HG02938 (cell line): Measurements from ENCODE around the gene MYO1F.
"Not testable (repeated sequence)": the region's sequence is repeated elsewhere in the genome, so short reads cannot be mapped to it uniquely, and the experiment has no call there.

Source experiments
- ATAC-seq: cut with Tn5 transposase; IDR thresholded peaks from one replicate; pipeline ENCODE4 v1.9.1; 2021; ENCODE audit warnings: mild to moderate bottlenecking, moderate library complexity; ENCODE audit not compliant: unreplicated experiment

The MYO1F gene

DNA sequence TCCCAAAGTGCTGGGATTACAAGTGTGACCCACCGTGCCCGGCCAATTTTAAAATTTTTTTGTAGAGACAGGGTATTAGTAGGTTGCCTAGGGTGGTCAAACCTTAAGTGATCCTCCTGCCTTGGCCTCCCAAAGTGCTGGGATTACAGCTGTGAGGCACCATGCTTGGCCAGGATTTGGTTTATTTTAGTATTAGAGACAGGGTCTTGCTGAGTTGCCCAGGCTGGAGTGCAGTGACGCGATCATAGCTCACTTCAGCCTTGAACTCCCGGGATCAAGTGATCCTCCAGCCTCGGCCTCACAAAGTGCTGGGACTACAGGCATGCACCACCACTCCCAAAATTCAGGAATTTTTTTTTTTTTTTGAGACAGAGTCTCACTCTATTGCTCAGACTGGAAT is 57.9 kb downstream of the MYO1F start:
- ATAC-seq, result no peak

DNA sequence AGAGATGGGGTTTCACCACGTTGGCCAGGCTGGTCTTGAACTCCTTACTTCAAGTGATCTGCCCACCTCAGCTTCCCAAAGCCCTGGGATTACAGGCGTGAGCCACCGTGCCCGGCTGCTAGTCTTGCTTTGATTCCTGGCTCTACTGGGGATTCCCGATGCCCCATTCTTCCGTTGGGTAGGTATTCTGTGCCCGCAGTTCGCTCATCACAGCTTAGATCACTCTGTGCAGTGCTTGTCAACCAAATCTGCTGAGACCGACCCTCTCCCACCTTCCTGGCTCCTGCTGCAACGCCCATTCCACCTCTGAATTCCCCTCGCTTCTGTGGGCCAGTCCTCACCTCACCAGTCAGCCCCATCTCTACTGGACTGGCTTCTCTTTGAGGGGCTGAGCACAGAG is 58.7 kb downstream of the MYO1F start:
- no peak for ATAC-seq

DNA sequence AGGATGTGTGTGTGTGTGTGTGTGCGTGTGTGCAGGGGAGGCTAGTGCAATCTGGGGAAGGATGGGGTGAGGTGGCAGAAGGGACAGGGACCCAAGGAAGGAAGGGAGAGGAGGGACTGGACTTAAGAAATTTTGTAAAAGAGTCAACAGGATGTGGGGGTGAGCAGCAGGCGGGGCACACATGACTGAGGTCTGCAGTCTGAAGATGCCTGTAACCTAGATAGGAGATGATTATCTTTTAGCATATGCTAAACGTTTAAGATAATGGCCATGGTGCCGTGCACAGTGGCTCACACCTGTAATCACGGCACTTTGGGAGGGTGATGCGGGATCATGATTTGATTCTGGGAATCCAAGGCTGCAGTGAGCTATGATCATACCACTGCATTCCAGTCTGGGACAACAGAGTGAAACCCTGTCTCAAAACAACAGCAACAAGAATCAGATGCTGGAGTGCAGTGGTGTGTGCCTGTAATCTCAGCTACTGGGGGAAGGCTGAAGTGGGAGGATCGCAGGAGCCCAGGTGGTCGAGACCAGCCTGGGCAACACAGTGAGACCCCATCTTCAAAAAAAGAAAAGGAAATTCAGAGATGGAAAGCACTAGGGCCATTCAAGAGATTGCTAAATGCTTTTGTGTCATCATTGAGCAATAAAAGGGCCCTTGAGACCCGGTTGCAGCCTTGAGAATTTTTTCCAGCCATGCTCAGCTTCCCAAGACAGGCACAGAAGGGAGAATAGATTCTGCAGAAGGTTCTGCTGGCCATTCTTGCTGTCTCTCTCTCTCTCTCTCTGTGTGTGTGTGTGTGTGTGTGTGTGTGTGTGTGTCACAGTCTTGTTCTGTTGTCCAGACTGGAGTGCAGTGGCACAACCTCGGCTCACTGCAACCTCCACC is 59.4 kb downstream of the MYO1F start:
- no peak for ATAC-seq

DNA sequence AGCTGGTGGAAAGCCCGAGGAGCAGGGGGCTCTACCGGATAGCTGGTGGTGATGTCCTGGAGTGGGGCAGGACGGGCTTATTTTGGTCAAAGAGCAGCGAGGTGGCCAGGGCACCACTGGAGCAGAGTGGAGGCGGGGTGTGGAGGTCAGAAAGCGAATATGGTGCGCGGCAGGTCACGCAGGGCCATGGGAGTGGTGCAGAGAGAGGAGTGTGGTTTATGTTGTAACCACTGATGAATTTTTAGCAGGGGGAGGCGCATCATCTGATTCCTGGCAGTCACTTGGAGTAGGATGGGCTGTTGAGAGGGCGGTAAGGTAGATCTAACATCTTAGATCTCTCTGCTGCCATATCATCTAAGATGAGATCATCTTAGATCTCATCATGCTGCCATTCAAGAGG is 61.9 kb downstream of the MYO1F start:
- no peak for ATAC-seq

DNA sequence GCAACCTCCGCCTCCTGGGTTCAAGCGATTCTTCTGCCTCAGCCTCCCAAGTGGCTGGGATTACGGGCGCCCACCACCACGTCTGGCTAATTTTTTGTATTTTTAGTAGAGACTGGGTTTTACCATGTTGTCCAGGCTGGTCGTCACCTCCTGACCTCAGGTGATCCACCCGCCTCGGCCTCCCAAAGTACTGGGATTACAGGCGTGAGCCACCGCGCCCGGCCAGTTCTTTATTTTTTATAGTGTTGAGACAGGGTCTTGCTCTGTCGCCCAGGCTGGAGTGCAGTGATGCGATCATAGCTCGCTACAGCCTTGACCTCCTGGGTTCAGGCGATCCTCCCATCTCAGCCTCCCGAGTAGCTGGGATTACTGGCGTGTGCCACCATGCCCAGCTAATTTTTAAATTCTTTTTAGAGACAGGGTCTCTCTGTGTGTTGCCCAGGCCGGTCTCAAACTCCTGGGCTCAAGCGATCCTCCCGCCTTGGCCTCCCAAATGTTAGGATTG is 62.7 kb downstream of the MYO1F start:
- ATAC-seq, result not testable (repeated sequence)

DNA sequence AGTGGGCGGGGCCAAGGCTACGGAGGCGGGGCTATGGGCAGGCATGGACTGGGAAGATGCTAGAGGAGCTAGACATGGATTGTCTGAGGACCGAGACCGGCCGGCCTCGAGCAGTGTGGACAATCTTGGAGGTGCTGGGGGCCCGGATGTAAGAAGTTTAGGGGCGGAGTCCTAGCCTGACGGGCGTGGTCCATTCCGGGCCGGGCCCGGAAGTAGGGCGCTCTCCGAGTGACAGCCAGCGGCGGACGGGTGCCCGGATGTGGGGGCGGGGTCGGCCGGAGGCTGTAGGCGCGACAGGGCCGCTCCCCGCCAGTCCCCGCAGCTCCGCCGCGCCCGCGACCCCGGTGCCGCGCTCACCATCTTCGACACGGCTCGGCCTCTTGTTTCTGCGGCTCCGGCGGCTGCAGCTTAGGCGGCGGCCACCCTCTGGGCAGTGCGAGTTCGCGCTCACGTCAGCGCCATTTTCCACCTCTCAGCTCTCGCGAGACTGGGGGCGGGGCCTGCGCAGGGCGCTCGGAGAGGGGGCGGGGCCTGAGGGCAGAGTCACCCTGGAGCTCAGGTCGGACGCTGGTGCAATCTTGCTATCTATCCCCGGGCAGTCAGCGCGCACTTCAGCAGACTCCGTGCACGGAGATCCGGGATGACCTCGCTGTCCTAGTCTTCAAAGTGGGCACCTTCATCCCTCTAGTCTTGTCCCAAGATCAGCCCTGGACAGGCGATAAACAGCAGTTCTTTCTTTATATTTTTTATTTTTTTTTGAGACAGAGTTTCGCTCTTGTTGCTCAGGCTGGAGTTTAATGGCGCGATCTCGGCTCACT is 63.3 kb downstream of the MYO1F start, which contains the start of gene ZNF414:
Gene ZNF414 (minus strand): TSS at position 481 of the 818 bp plus-strand sequence. CDS start 121 bp downstream, at position 360.
- ATAC-seq, result peak; percentile 83

DNA sequence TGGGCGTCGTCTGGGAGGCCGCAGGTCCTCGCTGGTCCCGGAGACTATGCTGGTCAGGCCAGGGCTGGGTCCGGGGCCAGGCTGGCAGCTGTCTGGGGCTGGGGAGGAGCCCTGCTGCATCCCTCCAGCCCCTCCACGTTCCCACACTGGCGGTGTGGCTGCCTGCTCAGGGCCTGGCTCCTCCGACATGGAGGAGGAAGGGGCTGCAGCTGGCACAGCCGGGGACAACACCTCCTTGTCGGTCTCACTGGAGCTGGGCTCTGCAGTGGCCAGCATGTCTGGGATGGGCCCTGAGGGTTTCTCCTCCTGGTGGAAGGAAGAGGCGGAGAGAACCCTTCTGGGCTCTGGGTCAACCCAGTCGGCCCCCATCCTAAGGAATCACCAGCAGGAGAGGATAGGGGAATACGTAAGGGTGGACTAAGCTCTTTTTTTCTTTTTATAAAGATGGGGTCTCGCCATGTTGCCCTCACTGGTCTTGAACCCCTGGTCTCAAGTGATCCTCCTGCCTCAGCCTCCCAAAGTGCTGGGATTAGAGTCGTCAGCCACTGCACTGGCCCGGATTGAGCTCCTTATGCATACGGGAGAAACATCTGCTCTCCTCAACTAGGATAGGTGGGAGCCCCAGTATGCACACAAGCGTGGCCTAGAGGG is 64.1 kb downstream of the MYO1F start:
- ATAC-seq, result no peak

DNA sequence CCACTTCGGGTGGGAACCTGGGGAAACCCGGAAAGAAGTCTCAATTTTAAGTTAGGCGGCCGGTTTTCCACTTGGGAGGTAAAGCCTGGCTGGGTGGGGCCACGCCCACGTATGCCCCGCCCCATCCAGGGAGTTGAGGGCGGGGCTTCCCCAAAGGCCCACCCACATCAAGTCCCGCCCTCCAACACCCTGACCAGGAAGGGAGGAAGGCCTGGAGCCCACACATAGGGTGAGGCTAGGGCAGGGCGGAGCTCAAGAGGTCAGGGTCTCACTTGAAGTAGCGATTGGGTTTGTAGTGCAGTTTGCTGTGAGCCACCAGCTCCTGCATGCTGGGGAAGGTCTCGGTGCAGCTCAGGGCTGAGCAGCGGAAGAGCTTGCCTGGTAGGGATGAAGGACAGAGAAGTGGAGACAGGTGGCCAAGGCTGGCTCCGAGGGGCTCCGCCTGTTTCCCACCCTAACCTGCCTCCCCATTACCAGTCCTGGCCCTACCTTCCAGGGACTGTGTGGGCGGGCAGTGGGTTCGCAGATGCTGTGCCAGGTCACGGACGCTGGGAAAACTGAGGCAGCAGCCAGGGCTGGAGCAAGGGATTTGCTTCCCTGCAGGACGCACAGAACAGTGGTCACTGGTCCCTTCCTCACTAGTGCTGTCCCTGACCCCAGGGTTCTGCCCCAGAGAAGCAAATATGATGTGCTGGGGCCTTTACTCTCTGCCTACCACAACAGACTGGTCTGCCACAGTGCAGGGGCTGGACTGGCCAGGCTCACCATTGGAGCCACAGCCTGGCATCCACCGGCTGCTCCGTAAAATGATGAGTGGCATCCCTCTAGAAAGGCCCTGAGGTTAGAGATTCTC is 64.9 kb downstream of the MYO1F start:
- no peak for ATAC-seq

DNA sequence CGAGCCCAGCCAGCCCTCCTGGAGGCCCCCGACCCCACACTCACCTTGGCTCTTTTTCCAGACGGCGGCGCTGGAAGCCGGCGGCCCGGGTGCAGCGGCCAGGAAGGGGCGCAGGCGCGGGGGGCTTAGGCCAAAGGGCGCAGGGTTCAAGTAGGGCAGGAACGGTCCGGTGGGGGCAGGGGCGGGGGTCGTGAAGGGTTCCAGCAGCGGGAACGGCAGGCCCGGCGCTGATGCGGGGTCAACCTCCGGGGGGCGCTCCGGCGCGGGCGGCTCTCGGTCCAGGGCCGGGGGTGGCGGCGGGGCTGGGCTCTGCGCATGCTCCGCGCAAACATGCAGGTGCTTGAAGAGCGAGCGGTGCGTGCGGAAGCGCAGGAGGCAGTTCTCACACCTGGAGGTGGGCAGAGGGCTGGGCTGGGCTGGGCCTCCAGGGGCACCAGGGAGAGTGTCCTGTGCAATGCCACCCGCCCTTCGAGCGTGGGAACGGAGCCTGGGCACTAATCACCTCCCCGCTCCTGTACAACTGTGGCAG is 65.6 kb downstream of the MYO1F start:
- no peak for ATAC-seq

DNA sequence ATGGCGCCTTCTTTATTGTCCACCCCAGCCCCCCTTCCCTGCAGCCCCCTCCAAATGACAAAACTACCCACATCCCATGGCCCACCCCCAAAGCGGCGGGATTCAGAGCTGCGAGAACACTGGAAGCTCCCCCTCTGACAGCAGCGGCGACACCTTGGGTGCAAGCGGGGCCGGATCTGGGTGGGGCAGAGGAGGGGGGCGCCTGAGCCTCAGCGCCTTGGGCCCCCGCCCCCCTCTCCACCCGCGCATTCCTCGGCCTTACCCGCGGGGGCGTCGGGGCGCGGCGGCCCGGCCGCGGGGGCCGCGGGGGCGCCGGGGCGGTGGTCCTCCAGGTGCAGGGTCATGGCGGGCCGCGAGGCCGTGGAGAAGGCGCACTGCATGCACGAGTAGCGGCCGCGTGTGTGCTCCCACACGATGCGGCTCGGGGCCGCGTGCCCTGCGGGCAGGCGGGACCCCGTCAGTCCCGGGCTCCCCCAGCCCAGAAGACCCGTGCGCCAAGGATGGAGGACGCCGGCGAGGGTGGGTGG is 66.6 kb downstream of the MYO1F start:
- no peak for ATAC-seq

DNA sequence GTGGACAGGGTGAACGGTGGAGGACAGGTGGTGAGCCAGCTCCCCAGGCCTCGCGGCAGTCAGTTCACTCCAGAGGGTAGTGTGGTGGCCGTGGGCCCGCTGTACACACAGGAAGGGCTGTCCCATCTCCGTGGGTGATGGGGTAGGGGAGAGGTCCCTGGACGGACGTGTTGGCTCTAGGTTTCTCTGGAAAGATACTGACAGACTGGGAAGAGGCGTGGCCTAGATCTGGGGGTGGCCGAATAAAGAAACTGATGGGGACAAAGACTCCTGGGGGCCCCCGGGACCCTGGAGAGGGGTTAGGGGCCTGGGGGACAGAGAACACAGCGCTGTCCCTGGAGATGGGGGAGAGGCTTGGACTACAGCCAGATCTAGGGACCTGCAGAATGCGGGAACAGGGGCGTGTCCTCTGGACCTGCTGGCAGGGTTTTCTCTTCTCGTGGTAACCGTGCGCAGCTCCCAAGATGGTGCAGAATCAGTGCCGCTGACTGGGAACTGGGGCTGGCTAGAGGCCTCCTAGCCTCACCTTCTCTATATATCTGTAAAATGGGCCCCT is 70.8 kb downstream of the MYO1F start:
- ATAC-seq, result no peak

DNA sequence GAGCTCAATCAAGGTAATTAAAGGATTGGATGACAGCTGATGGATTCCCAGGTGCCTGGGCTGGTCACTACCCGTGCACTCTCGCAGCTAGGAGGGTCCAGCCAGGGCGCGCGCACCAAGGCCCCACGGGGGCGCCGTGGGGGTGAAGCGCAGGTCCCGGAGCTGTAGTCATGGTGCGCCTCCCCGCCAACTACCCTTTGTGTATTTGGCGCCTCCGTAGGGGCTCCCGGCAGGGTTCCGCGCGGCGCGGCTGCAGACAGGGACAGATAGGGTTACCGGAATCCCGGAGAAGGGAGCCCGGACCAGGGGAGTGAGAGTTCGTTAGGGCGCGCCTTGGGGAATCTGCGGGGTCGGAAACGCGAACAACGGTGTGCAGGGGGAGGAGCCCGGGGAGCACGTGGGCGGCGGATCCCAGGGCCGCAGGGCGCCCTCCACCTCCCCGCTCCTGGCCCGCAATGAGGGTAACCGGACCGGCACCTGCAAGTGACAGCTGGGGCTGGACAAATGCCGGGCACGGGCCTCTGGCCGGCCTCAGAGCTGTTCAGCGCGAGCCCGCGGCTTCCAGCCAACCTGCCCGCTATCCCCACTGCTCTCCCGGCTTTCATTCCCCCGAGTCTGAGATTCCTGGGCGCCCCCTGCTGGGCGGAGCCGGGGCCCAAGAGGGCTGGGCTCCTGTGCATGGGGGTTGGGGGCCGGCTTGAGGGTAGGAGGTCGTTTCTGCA is 71.4 kb downstream of the MYO1F start:
- no peak for ATAC-seq

DNA sequence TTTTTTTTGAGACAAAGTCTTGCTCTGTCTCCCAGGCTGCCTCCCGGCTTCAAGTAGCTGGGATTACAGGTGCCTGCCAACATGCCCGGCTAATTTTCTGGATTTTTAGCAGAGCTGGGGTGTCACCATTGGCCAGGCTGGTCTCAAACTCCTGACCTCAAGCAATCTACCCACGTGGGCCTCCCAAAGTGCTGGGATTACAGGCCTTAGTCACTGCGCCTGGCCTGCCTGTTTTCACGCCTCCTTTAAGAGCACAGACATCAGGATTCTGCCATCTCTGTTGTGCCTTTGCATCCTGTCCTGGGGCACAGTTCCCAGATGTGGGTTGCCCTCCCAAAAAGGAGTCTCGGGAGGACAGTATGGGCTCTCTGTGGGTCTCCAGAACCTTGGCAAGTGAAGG is 72.3 kb downstream of the MYO1F start:
- no peak for ATAC-seq

DNA sequence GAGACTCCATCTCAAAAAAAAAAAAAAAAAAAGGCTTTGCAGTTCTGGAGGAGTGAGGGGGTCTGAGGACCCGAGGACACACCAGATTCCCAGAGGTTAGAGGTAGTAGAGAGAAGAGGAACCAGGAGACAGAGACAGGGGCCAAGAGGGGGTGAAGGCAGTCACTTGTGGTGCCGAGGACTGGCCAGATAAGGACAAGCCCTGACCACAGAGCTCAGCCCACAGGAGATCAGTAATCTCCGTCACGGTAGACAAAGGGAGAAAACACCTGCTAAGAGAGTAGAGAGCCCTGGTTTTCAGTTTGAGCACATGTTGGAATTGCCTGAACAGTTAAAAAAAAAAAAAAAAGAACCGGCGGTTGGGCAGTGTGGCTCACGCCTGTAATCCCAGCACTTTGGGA is 73.1 kb downstream of the MYO1F start:
- no peak for ATAC-seq

DNA sequence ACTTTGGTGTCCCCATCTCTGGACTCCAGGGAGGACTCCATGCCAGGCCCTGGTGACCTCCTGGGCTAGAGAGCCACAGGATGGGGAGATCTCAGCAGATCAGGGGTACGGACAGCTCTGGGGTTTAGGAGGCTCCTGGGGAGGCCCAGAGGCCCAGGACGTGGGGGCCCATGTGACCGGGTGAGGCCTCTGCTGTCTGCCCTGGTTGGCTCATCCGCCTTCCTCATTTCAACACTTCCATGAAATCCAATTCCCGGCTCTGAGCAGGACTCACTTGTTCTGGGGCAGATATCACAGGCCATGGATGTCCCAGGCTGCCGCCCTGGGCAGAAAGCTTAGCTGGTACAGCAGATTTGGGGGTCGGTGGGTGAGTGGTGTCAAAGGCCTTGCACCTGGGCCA is 73.7 kb downstream of the MYO1F start:
- ATAC-seq, result no peak

DNA sequence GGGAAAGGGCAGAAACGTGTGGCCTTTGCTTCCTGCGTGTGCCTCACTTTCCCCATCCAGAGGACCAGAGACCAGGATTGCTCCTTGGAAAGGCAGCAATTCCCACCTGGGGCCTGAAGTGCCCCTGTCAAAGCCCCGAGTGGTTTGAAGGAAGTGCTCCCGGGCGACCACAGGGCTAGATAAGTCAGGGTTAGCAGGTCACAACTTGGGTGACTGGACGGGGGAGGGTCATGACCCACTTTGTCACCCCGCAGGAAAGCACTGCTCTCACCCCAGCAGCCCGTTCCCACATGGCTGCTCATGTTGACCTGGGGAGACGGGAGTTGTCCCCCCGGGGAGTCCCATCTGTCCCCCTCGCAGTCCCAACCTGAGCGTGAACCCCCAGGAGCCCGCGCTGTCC is 75.3 kb downstream of the MYO1F start:
- no peak for ATAC-seq

DNA sequence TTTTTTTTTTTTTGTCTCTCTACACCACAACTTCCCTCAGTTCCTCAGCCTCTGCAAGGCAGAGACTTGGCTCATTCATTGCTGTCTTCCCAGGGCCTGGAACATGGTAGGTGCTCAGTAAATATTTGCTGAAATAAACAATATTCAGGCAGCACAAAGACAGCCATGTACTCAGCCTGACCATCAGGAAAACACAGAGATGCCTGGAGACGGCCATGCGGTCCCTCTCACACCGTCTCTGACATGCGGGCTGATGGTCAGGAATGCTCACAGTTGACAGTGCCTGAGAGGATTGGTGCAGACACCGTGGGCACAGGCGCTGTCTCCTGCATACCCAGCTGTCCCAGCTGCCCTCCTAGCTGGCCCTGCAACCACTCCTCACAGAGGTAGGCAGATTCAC is 75.7 kb downstream of the MYO1F start:
- no peak for ATAC-seq

DNA sequence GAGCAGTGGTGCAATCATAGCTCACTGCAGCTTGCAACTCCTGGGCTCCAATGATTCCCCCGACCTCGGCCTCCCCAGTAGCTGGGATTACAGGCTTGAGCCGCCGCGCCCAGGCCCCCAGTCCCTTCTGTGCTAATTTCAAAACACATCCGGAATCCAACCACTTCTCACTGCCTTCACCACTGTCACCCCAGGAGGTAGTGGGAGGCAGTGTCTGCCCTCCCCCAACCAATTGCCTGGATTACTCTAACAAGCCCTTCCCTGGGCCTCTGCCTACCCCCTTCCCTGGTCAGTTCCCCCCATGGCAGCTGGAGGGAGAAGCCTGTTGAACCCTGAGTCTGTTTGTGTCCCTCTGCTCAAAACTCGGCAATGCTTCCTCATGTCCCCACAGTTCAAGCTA is 77.1 kb downstream of the MYO1F start:
- no peak for ATAC-seq
